ENCODE data around the gene SUV39H2.

DNA sequence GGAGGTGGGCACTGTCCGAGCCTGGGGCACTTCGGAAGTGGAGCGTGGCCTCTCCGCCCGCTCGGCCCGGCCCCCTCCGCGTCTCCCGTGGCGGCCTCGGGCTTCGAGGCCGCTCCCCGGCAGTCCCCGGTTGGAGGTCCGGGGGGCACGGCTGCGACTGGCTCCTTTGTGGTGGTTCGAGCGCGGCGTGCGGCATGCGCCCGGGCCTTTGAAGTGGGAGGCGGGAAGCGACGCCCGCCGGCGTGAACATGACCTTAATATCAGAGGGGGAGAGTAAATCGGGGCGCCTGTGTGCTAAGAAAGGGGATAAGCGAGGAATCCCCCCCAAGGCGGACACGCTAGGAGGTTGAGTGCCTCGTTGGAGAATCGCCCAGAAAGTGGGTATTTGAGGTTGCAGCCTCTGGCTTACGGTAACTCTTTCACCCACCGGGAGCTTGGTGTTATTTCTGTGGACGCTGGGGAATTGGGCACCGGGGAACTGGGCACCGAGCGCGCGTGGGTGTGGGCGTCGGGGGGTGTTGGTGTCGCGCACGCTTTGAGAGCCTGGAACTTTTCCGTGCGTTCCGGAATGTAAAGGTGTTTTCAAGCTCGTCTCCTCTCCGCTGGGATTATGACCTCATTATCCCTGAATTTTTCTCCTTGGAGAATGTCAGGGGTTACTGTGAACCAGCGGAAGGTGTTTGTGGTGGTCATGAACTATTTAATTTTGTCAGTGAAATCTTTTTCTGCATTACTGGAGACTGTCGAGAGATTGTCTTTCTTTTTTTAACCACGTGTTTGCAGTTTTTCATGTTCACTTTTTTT lies 660 bp downstream of the SUV39H2 start:
- TF ChIP-seq, protein P1, sequence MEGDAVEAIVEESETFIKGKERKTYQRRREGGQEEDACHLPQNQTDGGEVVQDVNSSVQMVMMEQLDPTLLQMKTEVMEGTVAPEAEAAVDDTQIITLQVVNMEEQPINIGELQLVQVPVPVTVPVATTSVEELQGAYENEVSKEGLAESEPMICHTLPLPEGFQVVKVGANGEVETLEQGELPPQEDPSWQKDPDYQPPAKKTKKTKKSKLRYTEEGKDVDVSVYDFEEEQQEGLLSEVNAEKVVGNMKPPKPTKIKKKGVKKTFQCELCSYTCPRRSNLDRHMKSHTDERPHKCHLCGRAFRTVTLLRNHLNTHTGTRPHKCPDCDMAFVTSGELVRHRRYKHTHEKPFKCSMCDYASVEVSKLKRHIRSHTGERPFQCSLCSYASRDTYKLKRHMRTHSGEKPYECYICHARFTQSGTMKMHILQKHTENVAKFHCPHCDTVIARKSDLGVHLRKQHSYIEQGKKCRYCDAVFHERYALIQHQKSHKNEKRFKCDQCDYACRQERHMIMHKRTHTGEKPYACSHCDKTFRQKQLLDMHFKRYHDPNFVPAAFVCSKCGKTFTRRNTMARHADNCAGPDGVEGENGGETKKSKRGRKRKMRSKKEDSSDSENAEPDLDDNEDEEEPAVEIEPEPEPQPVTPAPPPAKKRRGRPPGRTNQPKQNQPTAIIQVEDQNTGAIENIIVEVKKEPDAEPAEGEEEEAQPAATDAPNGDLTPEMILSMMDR (IDR thresholded peaks at IDR 0.05; ENCODE audit: low read depth, low read length, missing input control) = no peak
- TF ChIP-seq TAF1 (conservative IDR thresholded peaks at IDR 0.05) (no peak), GABPA (IDR thresholded peaks at IDR 0.05 in 1 of 2, conservative IDR thresholded peaks at IDR 0.05 in 1 of 2) (no peak), EGR1 (IDR thresholded peaks at IDR 0.05; ENCODE audit: low read depth in 2 of 2) (no peak), REST (IDR thresholded peaks at IDR 0.05) (no peak), YY1 (IDR thresholded peaks at IDR 0.05) (no peak), JUND (IDR thresholded peaks at IDR 0.05) (no peak), RAD21 (IDR thresholded peaks at IDR 0.05) (no peak), RXRA (IDR thresholded peaks at IDR 0.05) (no peak), HNF4G (IDR thresholded peaks at IDR 0.05) (no peak), FOXA1 (IDR thresholded peaks at IDR 0.05) (no peak)
- TF ChIP-seq, protein P2, sequence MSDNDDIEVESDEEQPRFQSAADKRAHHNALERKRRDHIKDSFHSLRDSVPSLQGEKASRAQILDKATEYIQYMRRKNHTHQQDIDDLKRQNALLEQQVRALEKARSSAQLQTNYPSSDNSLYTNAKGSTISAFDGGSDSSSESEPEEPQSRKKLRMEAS (IDR thresholded peaks at IDR 0.05) = no peak
- TF ChIP-seq, protein P3, sequence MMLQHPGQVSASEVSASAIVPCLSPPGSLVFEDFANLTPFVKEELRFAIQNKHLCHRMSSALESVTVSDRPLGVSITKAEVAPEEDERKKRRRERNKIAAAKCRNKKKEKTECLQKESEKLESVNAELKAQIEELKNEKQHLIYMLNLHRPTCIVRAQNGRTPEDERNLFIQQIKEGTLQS (IDR thresholded peaks at IDR 0.05) = no peak
- TF ChIP-seq, protein P4, sequence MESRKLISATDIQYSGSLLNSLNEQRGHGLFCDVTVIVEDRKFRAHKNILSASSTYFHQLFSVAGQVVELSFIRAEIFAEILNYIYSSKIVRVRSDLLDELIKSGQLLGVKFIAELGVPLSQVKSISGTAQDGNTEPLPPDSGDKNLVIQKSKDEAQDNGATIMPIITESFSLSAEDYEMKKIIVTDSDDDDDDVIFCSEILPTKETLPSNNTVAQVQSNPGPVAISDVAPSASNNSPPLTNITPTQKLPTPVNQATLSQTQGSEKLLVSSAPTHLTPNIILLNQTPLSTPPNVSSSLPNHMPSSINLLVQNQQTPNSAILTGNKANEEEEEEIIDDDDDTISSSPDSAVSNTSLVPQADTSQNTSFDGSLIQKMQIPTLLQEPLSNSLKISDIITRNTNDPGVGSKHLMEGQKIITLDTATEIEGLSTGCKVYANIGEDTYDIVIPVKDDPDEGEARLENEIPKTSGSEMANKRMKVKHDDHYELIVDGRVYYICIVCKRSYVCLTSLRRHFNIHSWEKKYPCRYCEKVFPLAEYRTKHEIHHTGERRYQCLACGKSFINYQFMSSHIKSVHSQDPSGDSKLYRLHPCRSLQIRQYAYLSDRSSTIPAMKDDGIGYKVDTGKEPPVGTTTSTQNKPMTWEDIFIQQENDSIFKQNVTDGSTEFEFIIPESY (IDR thresholded peaks at IDR 0.05) = no peak
